VCaP (cell line): ENCODE data around the gene OPRM1.

Source experiments
- H3K27ac ChIP-seq: fragments of 450-650 bp; 2 replicates; pipeline ENCODE4 v1.5.1; 2017
- TF ChIP-seq, protein P1 (sequence below): fragments of 450-650 bp; conservative IDR thresholded peaks from 2 replicates; pipeline ENCODE4 v1.5.1; 2017; ENCODE audit warnings: mild to moderate bottlenecking, moderate library complexity

The OPRM1 gene

DNA sequence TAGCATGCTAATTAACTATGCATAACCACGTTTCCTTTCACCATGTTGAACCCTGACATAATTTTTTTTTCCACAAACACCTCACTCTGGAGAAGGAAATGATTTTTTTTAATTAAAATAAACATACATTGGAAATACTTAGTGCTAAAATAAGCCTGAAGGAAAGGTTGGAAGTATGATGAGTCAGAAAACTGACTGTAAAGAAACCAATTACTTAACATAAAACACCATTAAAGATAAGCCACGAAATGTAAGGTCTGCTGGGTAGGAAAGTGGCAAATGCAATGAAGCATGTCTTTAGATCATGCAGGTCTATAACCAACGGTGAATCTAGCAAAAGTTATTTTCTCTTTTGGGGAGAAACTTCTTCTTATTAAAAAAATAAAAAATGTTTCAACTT lies 47.5 kb downstream of the OPRM1 start:
- no peak overlapping the region for H3K27ac ChIP-seq
- TF ChIP-seq, protein P1, sequence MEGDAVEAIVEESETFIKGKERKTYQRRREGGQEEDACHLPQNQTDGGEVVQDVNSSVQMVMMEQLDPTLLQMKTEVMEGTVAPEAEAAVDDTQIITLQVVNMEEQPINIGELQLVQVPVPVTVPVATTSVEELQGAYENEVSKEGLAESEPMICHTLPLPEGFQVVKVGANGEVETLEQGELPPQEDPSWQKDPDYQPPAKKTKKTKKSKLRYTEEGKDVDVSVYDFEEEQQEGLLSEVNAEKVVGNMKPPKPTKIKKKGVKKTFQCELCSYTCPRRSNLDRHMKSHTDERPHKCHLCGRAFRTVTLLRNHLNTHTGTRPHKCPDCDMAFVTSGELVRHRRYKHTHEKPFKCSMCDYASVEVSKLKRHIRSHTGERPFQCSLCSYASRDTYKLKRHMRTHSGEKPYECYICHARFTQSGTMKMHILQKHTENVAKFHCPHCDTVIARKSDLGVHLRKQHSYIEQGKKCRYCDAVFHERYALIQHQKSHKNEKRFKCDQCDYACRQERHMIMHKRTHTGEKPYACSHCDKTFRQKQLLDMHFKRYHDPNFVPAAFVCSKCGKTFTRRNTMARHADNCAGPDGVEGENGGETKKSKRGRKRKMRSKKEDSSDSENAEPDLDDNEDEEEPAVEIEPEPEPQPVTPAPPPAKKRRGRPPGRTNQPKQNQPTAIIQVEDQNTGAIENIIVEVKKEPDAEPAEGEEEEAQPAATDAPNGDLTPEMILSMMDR, result no peak

DNA sequence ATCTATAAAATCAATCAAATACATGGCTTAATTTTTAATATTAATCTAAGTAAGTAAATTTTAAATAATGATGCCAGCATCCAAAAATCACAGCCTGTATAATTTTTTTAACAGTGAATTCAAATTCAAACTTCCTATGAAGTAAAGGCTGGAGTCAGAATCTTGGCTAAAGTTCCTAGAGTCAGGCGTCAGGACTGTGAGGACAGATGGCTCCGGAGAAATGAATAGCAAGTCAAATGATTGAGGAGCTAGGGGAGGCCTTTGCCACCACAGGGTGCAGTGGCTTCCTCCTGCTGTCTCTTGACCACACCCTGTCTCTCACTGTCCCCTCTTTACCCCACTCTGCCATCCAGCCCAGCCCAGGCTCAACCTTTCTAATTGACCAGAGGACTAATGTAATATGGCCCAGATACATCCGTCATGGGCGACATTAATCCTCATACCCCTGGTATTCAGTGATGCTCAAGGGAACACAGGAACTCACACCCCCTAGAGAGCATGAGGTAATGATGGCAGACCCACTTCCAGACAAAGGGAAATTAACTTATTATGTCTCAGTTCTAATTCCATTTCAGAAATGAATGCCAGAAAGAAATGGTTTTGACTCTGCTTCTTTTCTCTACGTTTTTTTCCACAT lies 53.4 kb downstream of the OPRM1 start:
- H3K27ac ChIP-seq, result no peak overlapping the region
- TF ChIP-seq, protein P1, result no peak

DNA sequence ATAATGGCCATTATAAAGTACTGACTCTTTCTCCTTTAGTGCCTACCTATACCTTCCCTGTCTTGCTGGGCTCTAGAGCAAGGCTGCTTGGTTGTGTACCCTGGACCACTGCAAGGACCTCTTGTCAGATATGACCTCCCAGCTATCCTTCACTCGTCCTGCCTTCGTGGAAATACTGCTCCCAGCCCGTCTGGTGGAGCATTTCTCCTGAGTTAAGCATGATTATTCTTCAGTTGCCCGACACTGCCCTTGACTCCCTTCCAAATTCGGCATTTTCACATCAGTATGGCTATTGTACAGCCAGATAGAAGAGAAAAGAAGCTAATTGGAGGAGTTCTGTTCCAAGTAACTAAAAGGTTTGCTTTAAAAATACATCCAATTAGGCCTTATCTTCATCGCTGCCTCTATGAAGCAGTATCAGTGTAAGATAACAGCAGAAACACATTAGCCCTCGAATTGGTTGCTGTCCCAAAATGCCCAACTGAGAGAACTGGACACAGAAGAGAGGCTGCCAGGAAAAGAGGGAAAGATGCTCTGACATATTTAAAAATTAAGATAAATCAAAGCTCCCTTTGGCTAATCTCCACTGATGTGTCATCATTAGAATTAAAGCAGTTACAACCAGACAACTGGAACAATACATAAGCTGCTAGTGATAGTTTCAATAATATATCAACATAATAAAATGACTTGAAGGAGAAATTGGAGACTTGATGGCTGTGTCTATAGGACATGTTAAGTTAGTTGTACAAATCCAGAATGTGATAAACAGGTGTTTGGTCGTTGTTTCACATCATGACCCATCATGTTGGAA lies 54.4 kb downstream of the OPRM1 start:
- no peak overlapping the region for H3K27ac ChIP-seq
- TF ChIP-seq, protein P1, result no peak

DNA sequence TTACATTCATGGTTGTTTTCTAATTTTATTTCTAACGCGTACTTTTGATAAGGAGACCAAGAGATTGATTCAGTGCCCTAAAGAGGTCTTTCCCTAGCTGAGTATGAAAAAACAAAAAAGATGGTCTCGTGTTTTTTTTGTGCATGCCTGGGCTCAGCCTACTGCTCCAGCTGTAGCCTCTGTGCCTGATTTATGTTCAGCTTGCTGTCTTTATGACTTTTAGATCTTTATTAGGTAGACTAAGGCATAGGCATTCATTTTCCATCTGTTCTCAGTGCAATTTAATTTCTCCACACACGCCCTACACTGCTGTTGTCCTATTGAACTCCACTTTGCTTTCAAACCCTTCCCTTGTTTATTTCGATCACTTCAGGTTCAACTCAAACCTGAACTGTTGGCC lies 56.5 kb downstream of the OPRM1 start:
- TF ChIP-seq, protein P1, result no peak
- no peak overlapping the region for H3K27ac ChIP-seq

DNA sequence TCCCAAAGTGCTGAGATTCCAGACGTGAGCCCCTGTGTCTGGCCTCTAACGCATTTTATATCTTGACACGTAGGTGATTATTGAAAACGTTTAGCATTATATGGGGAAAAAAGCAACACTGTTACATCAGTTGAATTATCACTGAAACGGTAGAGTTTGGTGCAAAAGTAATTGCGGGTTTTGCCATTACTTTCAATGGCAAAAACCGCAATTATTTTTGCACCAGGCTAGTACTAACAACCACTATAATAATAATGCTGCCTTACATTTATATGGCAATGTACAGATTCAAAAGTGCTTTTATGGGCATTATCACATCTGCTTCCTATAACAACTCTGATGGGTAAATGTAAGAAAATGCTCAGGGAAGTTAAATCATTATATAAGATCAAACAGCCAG lies 57.3 kb downstream of the OPRM1 start:
- TF ChIP-seq, protein P1, result no peak
- H3K27ac ChIP-seq, result no peak overlapping the region

DNA sequence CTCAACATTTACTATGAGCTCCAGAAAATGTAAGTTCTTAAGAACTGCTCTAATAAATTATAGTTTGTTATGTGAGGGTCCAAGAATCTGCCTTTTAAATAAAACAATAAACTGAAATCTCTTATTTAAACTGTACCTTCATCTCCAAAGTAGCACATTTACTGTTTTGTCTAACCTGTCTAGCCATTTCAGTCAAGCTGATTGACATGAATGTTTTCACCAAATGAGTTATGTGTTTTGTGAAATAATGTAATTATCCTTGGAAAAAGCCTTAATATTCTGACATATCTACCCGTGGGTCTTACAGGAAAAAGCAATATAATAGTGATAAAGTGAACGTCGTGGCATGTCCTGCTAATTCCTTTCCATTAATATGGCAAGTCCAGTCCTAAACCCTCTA lies 57.8 kb downstream of the OPRM1 start:
- H3K27ac ChIP-seq, result no peak overlapping the region
- TF ChIP-seq, protein P1, result no peak

DNA sequence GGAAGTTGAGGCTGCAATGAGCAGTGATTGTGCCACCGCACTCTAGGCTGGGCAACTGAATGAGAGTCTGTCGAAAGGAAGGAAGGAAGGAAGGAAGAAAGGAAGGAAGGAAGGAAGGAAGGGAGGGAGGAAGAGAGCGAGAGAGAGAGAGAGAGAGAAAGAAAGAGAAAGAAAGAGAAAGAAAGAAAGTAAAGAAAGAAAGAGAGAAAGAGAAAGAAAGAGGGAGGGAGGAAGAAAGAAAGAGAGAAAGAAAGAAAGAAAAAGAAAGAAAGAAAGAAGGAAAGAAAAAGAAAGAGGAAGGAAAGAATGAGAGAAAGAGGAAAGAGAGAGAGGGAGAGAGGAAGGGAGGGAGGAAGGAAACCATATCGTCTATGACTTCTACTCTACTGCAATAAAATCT lies 60.2 kb downstream of the OPRM1 start:
- TF ChIP-seq, protein P1, result no peak
- no peak overlapping the region for H3K27ac ChIP-seq
